Peyer's patch (tissue), 4 donors: ENCODE results near the gene TULP1. TPM values are rescaled to one million over a fixed set of nuclear protein-coding genes. Genes with fewer than 3 reads are reported as not detected.
A peak's percentile ranks its signal among the peaks of the same experiment; 100 is the strongest.

ENCODE experiments used
- DNase-seq, 3 donors: peaks; one replicate each; pipeline ENCODE4 v3.0.0-alpha.2; 2017 to 2019
- H3K27ac ChIP-seq, 4 donors: fragments of 200-600 bp; sonication (generic); one replicate each; pipeline ENCODE4 v1.5.1; 2016 to 2019
- H3K27me3 ChIP-seq, 2 donors: fragments of 200-600 bp; sonication (generic); one replicate each; pipeline ENCODE4 v1.5.1; 2019
- H3K36me3 ChIP-seq, 3 donors: fragments of 200-600 bp; sonication (generic); one replicate each; pipeline ENCODE4 v1.5.1; 2016 to 2019
- H3K4me1 ChIP-seq, 4 donors: fragments of 200-600 bp; sonication (generic); one replicate each; pipeline ENCODE4 v1.5.1; 2016 to 2019
- H3K4me3 ChIP-seq, 4 donors: fragments of 200-600 bp; sonication (generic); 1 replicate in 3 of 4; 2 replicates in 1 of 4; pipeline ENCODE4 v1.5.1; 2016 to 2019; ENCODE audit warnings: mild to moderate bottlenecking in 1 of 4
- H3K9me3 ChIP-seq, 4 donors: fragments of 200-600 bp; sonication (generic); one replicate each; pipeline ENCODE4 v1.5.1; 2016 to 2019; ENCODE audit warnings: mild to moderate bottlenecking in 1 of 4
- CTCF ChIP-seq, 6 experiments: fragments of 450-650 bp in 4 of 6; fragments of 200-600 bp in 2 of 6; sonication (generic) in 1 of 6; IDR thresholded peaks; one replicate each; pipeline ENCODE4 v1.5.1; 2017 to 2019; ENCODE audit warnings: antibody characterized with exemption in 6 of 6, mild to moderate bottlenecking in 3 of 6, moderate library complexity in 1 of 6
- POLR2A ChIP-seq, 2 donors: fragments of 450-650 bp; IDR thresholded peaks; one replicate each; pipeline ENCODE4 v1.5.1; 2017; ENCODE audit warnings: antibody characterized with exemption in 2 of 2, mild to moderate bottlenecking in 2 of 2, moderate library complexity in 2 of 2
- total RNA-seq, 4 donors: library from RNA; depleted of rRNA; stranded (reverse); fragments of >200 nt; gene quantifications; one replicate each; pipeline ENCODE4 v1.1.0, GENCODE V29; 2016

Gene TULP1
- total RNA-seq, 4 donors from 2014 or later, result not detected

- H3K9me3 ChIP-seq, result no peaks in the 10 kb centered on the region
- H3K4me1 ChIP-seq, result no peaks in the 10 kb centered on the region
- no peaks in the 10 kb centered on the region for H3K36me3 ChIP-seq
- H3K27ac ChIP-seq, result no peak overlapping the region
- DNase-seq, result no peak
- H3K4me3 ChIP-seq, result no peak overlapping the region
- no peaks in the 10 kb centered on the region for H3K27me3 ChIP-seq
- TF ChIP-seq CTCF (IDR thresholded peaks at IDR 0.05) (no peak), POLR2A (IDR thresholded peaks at IDR 0.05) (no peak)
Observed at GRCh38 chr6:35532126-35532525, 19.4 kb upstream of the TULP1 start.

GRCh38 chr6:35524380-35525020 lies 11.8 kb upstream of the TULP1 start:
- DNase-seq, result no peak
- Histone ChIP-seq H3K36me3 (no peaks in the 10 kb centered on the region), H3K27ac (no peak overlapping the region), H3K9me3 (no peaks in the 10 kb centered on the region), H3K4me3 (no peak overlapping the region), H3K4me1 (no peaks in the 10 kb centered on the region), H3K27me3 (no peaks in the 10 kb centered on the region)
- TF ChIP-seq CTCF (IDR thresholded peaks at IDR 0.05) (no peak), POLR2A (IDR thresholded peaks at IDR 0.05) (no peak)

- no peaks in the 10 kb centered on the region for H3K27me3 ChIP-seq
- TF ChIP-seq CTCF (IDR thresholded peaks at IDR 0.05), result peak; percentile 90 to 99 (median 94)
- no peak for TF ChIP-seq POLR2A (IDR thresholded peaks at IDR 0.05)
- H3K4me3 ChIP-seq, result peak overlapping the region in 1 of 4 donors; percentile 10
- H3K36me3 ChIP-seq, result no peaks in the 10 kb centered on the region
- DNase-seq, result peak; percentile 64 to 84 (median 83)
- no peaks in the 10 kb centered on the region for H3K9me3 ChIP-seq
- H3K27ac ChIP-seq, result no peak overlapping the region
- no peaks in the 10 kb centered on the region for H3K4me1 ChIP-seq
Observed at GRCh38 chr6:35522660-35523658, 10.3 kb upstream of the TULP1 start.

GRCh38 chr6:35522151-35522550 lies 9.5 kb upstream of the TULP1 start:
- H3K9me3 ChIP-seq, result no peaks in the 10 kb centered on the region
- no peaks in the 10 kb centered on the region for H3K27me3 ChIP-seq
- no peak overlapping the region for H3K4me3 ChIP-seq
- no peaks in the 10 kb centered on the region for H3K36me3 ChIP-seq
- TF ChIP-seq POLR2A (IDR thresholded peaks at IDR 0.05), result no peak
- TF ChIP-seq CTCF (IDR thresholded peaks at IDR 0.05), result no peak
- H3K4me1 ChIP-seq, result no peaks in the 10 kb centered on the region
- no peak overlapping the region for H3K27ac ChIP-seq
- DNase-seq, result no peak

- H3K27ac ChIP-seq, result no peak overlapping the region
- no peaks in the 10 kb centered on the region for H3K9me3 ChIP-seq
- H3K36me3 ChIP-seq, result no peaks in the 10 kb centered on the region
- H3K4me1 ChIP-seq, result no peaks in the 10 kb centered on the region
- no peak for DNase-seq
- no peaks in the 10 kb centered on the region for H3K27me3 ChIP-seq
- no peak overlapping the region for H3K4me3 ChIP-seq
- no peak for TF ChIP-seq POLR2A (IDR thresholded peaks at IDR 0.05)
- no peak for TF ChIP-seq CTCF (IDR thresholded peaks at IDR 0.05)
Observed at GRCh38 chr6:35521235-35521634, 8.5 kb upstream of the TULP1 start.
